Chondrocyte (in vitro differentiated cells): ENCODE measurements around the gene GSG1L. TPM values are rescaled to one million over a fixed set of nuclear protein-coding genes. Genes with fewer than 3 reads are reported as not detected.

Experiments
- DNase-seq: peaks from one replicate; pipeline ENCODE4 v3.0.0; 2021; ENCODE audit warnings: mixed read lengths, low spot score
- H3K27ac Mint-ChIP-seq: one replicate; pipeline ENCODE4 v1.8.0; 2021; ENCODE audit warnings: mild to moderate bottlenecking, moderate library complexity, mixed read lengths; ENCODE audit not compliant: unreplicated experiment
- H3K27me3 Mint-ChIP-seq: 2 replicates; pipeline ENCODE4 v1.8.0; 2021; ENCODE audit warnings: low read depth, mixed read lengths
- H3K36me3 Mint-ChIP-seq: 2 replicates; pipeline ENCODE4 v1.8.0; 2021; ENCODE audit warnings: low read depth, mixed read lengths
- H3K4me1 Mint-ChIP-seq: 2 replicates; pipeline ENCODE4 v1.8.0; 2021; ENCODE audit warnings: low read depth, mild to moderate bottlenecking, mixed read lengths
- H3K4me3 Mint-ChIP-seq: one replicate; pipeline ENCODE4 v1.8.0; 2021; ENCODE audit warnings: mild to moderate bottlenecking, moderate library complexity, mixed read lengths; ENCODE audit not compliant: unreplicated experiment
- H3K9me3 Mint-ChIP-seq: 2 replicates; pipeline ENCODE4 v1.8.0; 2021; ENCODE audit warnings: low read depth, mixed read lengths
- CTCF ChIP-seq: fragments of 200-600 bp; sonication (generic); IDR thresholded peaks from 2 replicates; pipeline ENCODE4 v1.5.0; 2021; ENCODE audit warnings: antibody characterized with exemption, mild to moderate bottlenecking, moderate library complexity
- total RNA-seq: library from RNA; stranded (reverse); gene quantifications from 3 replicates; pipeline ENCODE4 v1.2.1, GENCODE V29; 2021

Gene GSG1L
- total RNA-seq, 1 donor from 2014 or later: not detected

GRCh38 chr16:27917949-27918348 lies 145.6 kb downstream of the GSG1L start:
- no peak overlapping the region for H3K4me3 Mint-ChIP-seq
- peaks cover 30% of the 10 kb centered on the region for H3K27me3 Mint-ChIP-seq
- H3K36me3 Mint-ChIP-seq: no peaks in the 10 kb centered on the region
- no peaks in the 10 kb centered on the region for H3K9me3 Mint-ChIP-seq
- no peak overlapping the region for H3K27ac Mint-ChIP-seq
- TF ChIP-seq CTCF: no peak
- DNase-seq: no peak
- no peaks in the 10 kb centered on the region for H3K4me1 Mint-ChIP-seq

- H3K36me3 Mint-ChIP-seq: peaks cover 1% of the 10 kb centered on the region
- no peaks in the 10 kb centered on the region for H3K4me1 Mint-ChIP-seq
- H3K4me3 Mint-ChIP-seq: no peak overlapping the region
- no peak for DNase-seq
- peaks cover 21% of the 10 kb centered on the region for H3K27me3 Mint-ChIP-seq
- H3K9me3 Mint-ChIP-seq: no peaks in the 10 kb centered on the region
- TF ChIP-seq CTCF: no peak
- no peak overlapping the region for H3K27ac Mint-ChIP-seq
Measured at GRCh38 chr16:27911486-27911885, 152.0 kb downstream of the GSG1L start.

GRCh38 chr16:27907457-27907972 lies 156.0 kb downstream of the GSG1L start:
- no peak for DNase-seq
- H3K4me3 Mint-ChIP-seq: no peak overlapping the region
- H3K27me3 Mint-ChIP-seq: peaks cover 34% of the 10 kb centered on the region
- peaks cover 1% of the 10 kb centered on the region for H3K36me3 Mint-ChIP-seq
- H3K4me1 Mint-ChIP-seq: no peaks in the 10 kb centered on the region
- TF ChIP-seq CTCF: no peak
- no peaks in the 10 kb centered on the region for H3K9me3 Mint-ChIP-seq
- no peak overlapping the region for H3K27ac Mint-ChIP-seq

GRCh38 chr16:27906883-27907282 lies 156.6 kb downstream of the GSG1L start:
- no peak overlapping the region for H3K27ac Mint-ChIP-seq
- TF ChIP-seq CTCF: no peak
- no peak for DNase-seq
- H3K4me3 Mint-ChIP-seq: no peak overlapping the region
- peaks cover 1% of the 10 kb centered on the region for H3K36me3 Mint-ChIP-seq
- H3K27me3 Mint-ChIP-seq: peaks cover 34% of the 10 kb centered on the region
- no peaks in the 10 kb centered on the region for H3K9me3 Mint-ChIP-seq
- H3K4me1 Mint-ChIP-seq: no peaks in the 10 kb centered on the region

GRCh38 chr16:27903046-27903655 lies 160.4 kb downstream of the GSG1L start:
- no peak for TF ChIP-seq CTCF
- Mint-ChIP-seq H3K27ac (no peak overlapping the region), H3K4me1 (no peaks in the 10 kb centered on the region), H3K36me3 (peaks cover 1% of the 10 kb centered on the region), H3K27me3 (peaks cover 35% of the 10 kb centered on the region), H3K4me3 (no peak overlapping the region), H3K9me3 (no peaks in the 10 kb centered on the region)
- no peak for DNase-seq
